BJ (cell line): ENCODE data around the gene SPIRE2. TPM values are rescaled to one million over a fixed set of nuclear protein-coding genes. Genes with fewer than 3 reads are reported as not detected.
A peak's percentile ranks its signal among the peaks of the same experiment; 100 is the strongest.
"Not testable (repeated sequence)": the region's sequence is repeated elsewhere in the genome, so short reads cannot be mapped to it uniquely, and the experiment has no call there.

ENCODE experiments used
- CTCF ChIA-PET: fragments of 350-600 bp; formaldehyde crosslinking; extraction: SDS; loops from one replicate; lab custom pipeline; 2021; ENCODE audit warnings: antibody characterized with exemption, inconsistent platforms; lab: Yijun Ruan, JAX
- POLR2A ChIA-PET: fragments of 300-600 bp; sonication (Branson Sonifier 250); formaldehyde crosslinking; extraction: SDS; loops from one replicate; lab custom pipeline; 2021; ENCODE audit warnings: antibody characterized with exemption; lab: Charles Lee
- DNase-seq: peaks from one replicate; pipeline ENCODE4 v3.0.0-alpha.2; 2011; ENCODE audit warnings: low read depth
- H3K27me3 ChIP-seq: 2 replicates; pipeline ENCODE4 v1.6.0; 2011; ENCODE audit warnings: low read length; ENCODE audit not compliant: control insufficient read depth, insufficient read depth
- H3K36me3 ChIP-seq: 2 replicates; pipeline ENCODE4 v1.5.1; 2011; ENCODE audit warnings: low read length; ENCODE audit not compliant: control insufficient read depth, insufficient read depth
- H3K4me3 ChIP-seq: 2 replicates; pipeline ENCODE4 v1.5.1; 2011; ENCODE audit warnings: low read depth, mild to moderate bottlenecking, control low read depth, low read length
- CTCF ChIP-seq: IDR thresholded peaks from 2 replicates; pipeline ENCODE4 v1.5.1; 2011; ENCODE audit warnings: low read depth, mild to moderate bottlenecking, control low read depth, inconsistent platforms, low read length, moderate library complexity; ENCODE audit not compliant: insufficient read depth
- polyA plus RNA-seq: library from polyadenylated mRNA; depleted of rRNA; stranded (reverse); fragments of >200 nt; gene quantifications from 2 replicates; pipeline ENCODE4 v1.2.3, GENCODE V29; 2011

The SPIRE2 gene
- polyA plus RNA-seq, 1 experiment, result 2.3 TPM

GRCh38 chr16:89873972-89874689 lies 45.9 kb downstream of the SPIRE2 start:
- CTCF ChIA-PET, result interaction anchor here (1.0 to 2.9 kb wide), 5 partner anchors 13 to 174 kb away, joined by 4 to 17 read pairs (median 5); partner anchors contain the start of gene MC1R
- no peak for TF ChIP-seq CTCF
- Histone ChIP-seq H3K4me3 (peak overlapping the region; percentile 100), H3K36me3 (peaks cover 6% of the 10 kb centered on the region), H3K27me3 (no peaks in the 10 kb centered on the region)
- POLR2A ChIA-PET, result no interaction called here
- DNase-seq, result peak; percentile 61

GRCh38 chr16:89879123-89879522 lies 50.8 kb downstream of the SPIRE2 start:
- peaks cover 29% of the 10 kb centered on the region for H3K36me3 ChIP-seq
- POLR2A ChIA-PET, H3K27me3 ChIP-seq, CTCF ChIA-PET, H3K4me3 ChIP-seq, DNase-seq: not testable (repeated sequence)

GRCh38 chr16:89880477-89881367 lies 52.4 kb downstream of the SPIRE2 start:
- no peak overlapping the region for H3K4me3 ChIP-seq
- CTCF ChIA-PET, result interaction anchor here (0.6 to 1.2 kb wide), 4 partner anchors 20 to 141 kb away, joined by 3 to 6 read pairs (median 3); no protein-coding TSS in a partner anchor

GRCh38 chr16:89881368-89881730 lies 53.1 kb downstream of the SPIRE2 start:
- ChIA-PET CTCF (interaction anchor here (0.6 to 1.2 kb wide), 3 partner anchors 27 to 140 kb away, joined by 3 to 6 read pairs (median 3); no protein-coding TSS in a partner anchor), POLR2A (no interaction called here)
- no peak for DNase-seq
- Histone ChIP-seq H3K4me3 (no peak overlapping the region), H3K27me3 (no peaks in the 10 kb centered on the region), H3K36me3 (peaks cover 37% of the 10 kb centered on the region)
- no peak for TF ChIP-seq CTCF

More at GRCh38 chr16:89880477-89881367, 52.4 kb downstream of the SPIRE2 start:
- Histone ChIP-seq H3K27me3 (no peaks in the 10 kb centered on the region), H3K36me3 (peaks cover 37% of the 10 kb centered on the region)
- POLR2A ChIA-PET, result no interaction called here
- no peak for TF ChIP-seq CTCF
- no peak for DNase-seq

- no peak overlapping the region for H3K4me3 ChIP-seq
- no peak for TF ChIP-seq CTCF
- peaks cover 47% of the 10 kb centered on the region for H3K36me3 ChIP-seq
- no peak for DNase-seq
- H3K27me3 ChIP-seq, result no peaks in the 10 kb centered on the region
- CTCF ChIA-PET, result no interaction called here
- POLR2A ChIA-PET, result no interaction called here
These were observed 55.2 kb downstream of the SPIRE2 start for GRCh38 chr16:89883346-89884040.
